Transverse colon (tissue), 4 donors: ENCODE data around the gene PLP2. TPM values are rescaled to one million over a fixed set of nuclear protein-coding genes. Genes with fewer than 3 reads are reported as not detected.
"Not testable (repeated sequence)": the region's sequence is repeated elsewhere in the genome, so short reads cannot be mapped to it uniquely, and the experiment has no call there.

Source experiments
- DNase-seq: peaks from one replicate; pipeline ENCODE4 v3.0.0-alpha.2; 2019
- H3K27ac ChIP-seq, 4 donors: fragments of 200-600 bp; sonication (generic); 2 replicates each; pipeline ENCODE4 v1.5.1; 2016 to 2018; ENCODE audit warnings: inconsistent platforms in 4 of 4
- H3K27me3 ChIP-seq: fragments of 200-600 bp; sonication (generic); 2 replicates; pipeline ENCODE4 v1.5.1; 2017; ENCODE audit warnings: inconsistent platforms
- H3K36me3 ChIP-seq, 4 donors: fragments of 200-600 bp; sonication (generic); 2 replicates each; pipeline ENCODE4 v1.5.1; 2017 to 2019; ENCODE audit warnings: inconsistent platforms in 4 of 4
- H3K4me1 ChIP-seq, 4 donors: fragments of 200-600 bp; sonication (generic); 2 replicates each; pipeline ENCODE4 v1.5.1; 2017 to 2020; ENCODE audit warnings: inconsistent platforms in 4 of 4
- H3K4me3 ChIP-seq, 4 donors: fragments of 200-600 bp; sonication (generic); 1 replicate in 1 of 4; 2 replicates in 3 of 4; pipeline versions ENCODE4 v1.5.1 to v1.6.1; 2017 to 2019; ENCODE audit warnings: inconsistent platforms in 4 of 4
- H3K9me3 ChIP-seq, 2 donors: fragments of 200-600 bp; sonication (generic); 2 replicates each; pipeline ENCODE4 v1.5.1; 2017 to 2019; ENCODE audit warnings: inconsistent platforms in 2 of 2
- CTCF ChIP-seq, 5 experiments: fragments of 200-600 bp in 3 of 5; fragments of 450-650 bp in 2 of 5; sonication (generic) in 3 of 5; IDR thresholded peaks; 1 replicate in 2 of 5; 2 replicates in 3 of 5; pipeline ENCODE4 v1.5.1; 2016 to 2017; ENCODE audit warnings: antibody characterized with exemption in 5 of 5, inconsistent platforms in 3 of 5, mild to moderate bottlenecking in 2 of 5, moderate library complexity in 1 of 5
- EP300 ChIP-seq: sonication (generic); formaldehyde crosslinking; IDR thresholded peaks from one replicate; pipeline ENCODE4 v1.6.1; 2017; ENCODE audit warnings: antibody characterized with exemption, low read depth
- POLR2A ChIP-seq: fragments of 450-650 bp; IDR thresholded peaks from one replicate; pipeline ENCODE4 v1.6.1; 2016; ENCODE audit warnings: antibody characterized with exemption, mild to moderate bottlenecking, moderate library complexity
- POLR2AphosphoS5 ChIP-seq, 3 donors: sonication (generic); formaldehyde crosslinking; IDR thresholded peaks; one replicate each; pipeline ENCODE4 v1.6.1; 2016; ENCODE audit warnings: antibody characterized with exemption in 3 of 3
- WGBS, 2 donors: methylation state at CpG; one replicate each; pipeline ENCODE4 v1.1.5; 2018; ENCODE audit warnings: low coverage in 1 of 2; 5-methylcytosine and 5-hydroxymethylcytosine counted together
- in situ Hi-C, 4 donors: fragments of 200-750 bp; cut with MboI; loops; one replicate each; pipeline versions ENCODE4 v1.15.0 to v1.15.1; 2017; ENCODE audit warnings: low sequenced_read_pairs in 3 of 4, low pct_ligation_motif_present in 1 of 4, low pct_unique_long_range_greater_than_20kb in 1 of 4
- intact Hi-C: fragments of 100-400 bp; cut with DNase I; formaldehyde crosslinking; loops from one replicate; pipeline ENCODE4 v1.15.1; 2023; ENCODE audit warnings: low total_unique reads
- total RNA-seq, 4 donors: library from RNA; depleted of rRNA; stranded (reverse); fragments of >200 nt; gene quantifications; one replicate each; pipeline ENCODE4 v1.1.0, GENCODE V29; 2016

Gene PLP2
- total RNA-seq, 4 donors from 2014 or later, result 31.0 to 60.3 (median 43.2) TPM

GRCh38 chrX:49133759-49134158, 37.9 kb upstream of the PLP2 start:
- H3K4me3 ChIP-seq, result no peak overlapping the region
- H3K27me3 ChIP-seq, result no peaks in the 10 kb centered on the region
- H3K9me3 ChIP-seq, result no peaks in the 10 kb centered on the region
- in situ Hi-C loops, result no loop called here
- no peaks in the 10 kb centered on the region for H3K36me3 ChIP-seq
- DNase-seq, result no peak
- TF ChIP-seq POLR2AphosphoS5 (IDR thresholded peaks at IDR 0.05) (no peak), CTCF (IDR thresholded peaks at IDR 0.05) (no peak), POLR2A (no peak), EP300 (no peak)
- WGBS, 2 donors, result 86% methylated on average over 1 of the region's 1 CpG; no CpG with 5 or more reads in 1 of the 2 donors
- H3K27ac ChIP-seq, result no peak overlapping the region
- intact Hi-C loops, result no loop called here
- no peaks in the 10 kb centered on the region for H3K4me1 ChIP-seq

- WGBS, 2 donors, result 83% methylated on average over 1 of the region's 1 CpG; no CpG with 5 or more reads in 1 of the 2 donors
- H3K4me1 ChIP-seq, result no peaks in the 10 kb centered on the region
- H3K4me3 ChIP-seq, result no peak overlapping the region
- TF ChIP-seq POLR2A (no peak), POLR2AphosphoS5 (IDR thresholded peaks at IDR 0.05) (no peak), EP300 (no peak), CTCF (IDR thresholded peaks at IDR 0.05) (no peak)
- no peaks in the 10 kb centered on the region for H3K27me3 ChIP-seq
- H3K27ac ChIP-seq, result no peak overlapping the region
- no peak for DNase-seq
- H3K36me3 ChIP-seq, result no peaks in the 10 kb centered on the region
- intact Hi-C loops, result no loop called here
- peaks cover 0 to 6% of the 10 kb centered on the region in 2 donors for H3K9me3 ChIP-seq
- in situ Hi-C loops, result no loop called here
Measured at GRCh38 chrX:49137492-49137891, 34.2 kb upstream of the PLP2 start.

- H3K27ac ChIP-seq, result no peak overlapping the region
- in situ Hi-C loops, result no loop called here
- TF ChIP-seq EP300, result no peak
- no peak for TF ChIP-seq CTCF (IDR thresholded peaks at IDR 0.05)
- no peak for TF ChIP-seq POLR2AphosphoS5 (IDR thresholded peaks at IDR 0.05)
- TF ChIP-seq POLR2A, result no peak
- H3K9me3 ChIP-seq, result peaks cover 0 to 6% of the 10 kb centered on the region in 2 donors
- WGBS, 2 donors, result 60 to 73% methylated on average over 3 to 4 of the region's 4 CpGs
- H3K4me1 ChIP-seq, result no peaks in the 10 kb centered on the region
- no peaks in the 10 kb centered on the region for H3K36me3 ChIP-seq
- intact Hi-C loops, result no loop called here
- H3K27me3 ChIP-seq, result no peaks in the 10 kb centered on the region
- no peak overlapping the region for H3K4me3 ChIP-seq
- DNase-seq, result no peak
Measured at GRCh38 chrX:49139713-49140112, 32.0 kb upstream of the PLP2 start.

GRCh38 chrX:49142264-49142663, 29.4 kb upstream of the PLP2 start:
- intact Hi-C loops, H3K27ac ChIP-seq: not testable (repeated sequence)

GRCh38 chrX:49143154-49143553, 28.5 kb upstream of the PLP2 start:
- H3K4me3 ChIP-seq, H3K27me3 ChIP-seq, DNase-seq, H3K27ac ChIP-seq, H3K36me3 ChIP-seq, H3K4me1 ChIP-seq, H3K9me3 ChIP-seq, intact Hi-C loops, in situ Hi-C loops: not testable (repeated sequence)
- WGBS, 2 donors, result 84% methylated on average over 7 of the region's 7 CpGs; no CpG with 5 or more reads in 1 of the 2 donors

More at GRCh38 chrX:49142264-49142663, 29.4 kb upstream of the PLP2 start:
- H3K9me3 ChIP-seq, H3K4me3 ChIP-seq, in situ Hi-C loops, H3K36me3 ChIP-seq, DNase-seq, H3K27me3 ChIP-seq, H3K4me1 ChIP-seq: not testable (repeated sequence)
- 62% methylated on average over 9 of the region's 9 CpGs; no CpG with 5 or more reads in 1 of the 2 donors for WGBS, 2 donors
- TF ChIP-seq CTCF (IDR thresholded peaks at IDR 0.05), result peak in 3 of 5 experiments; percentile 17 to 27 (median 26)
